Tibial nerve (tissue), 4 donors: Measurements from ENCODE around the gene SLC23A2.
"Not testable (repeated sequence)": the region's sequence is repeated elsewhere in the genome, so short reads cannot be mapped to it uniquely, and the experiment has no call there.

Source experiments
- EP300 ChIP-seq, 2 donors: sonication (generic); formaldehyde crosslinking; IDR thresholded peaks; one replicate each; pipeline ENCODE4 v1.6.1; 2017; ENCODE audit warnings: antibody characterized with exemption in 2 of 2, mild to moderate bottlenecking in 1 of 2
- TF ChIP-seq, protein P1 (sequence below), 5 experiments: fragments of 200-600 bp in 3 of 5; fragments of 450-650 bp in 2 of 5; sonication (generic) in 3 of 5; IDR thresholded peaks; one replicate each; pipeline ENCODE4 v1.5.1; 2016 to 2019; ENCODE audit warnings: antibody characterized with exemption in 5 of 5, mild to moderate bottlenecking in 3 of 5, moderate library complexity in 2 of 5

GRCh38 chr20:5035518-5035917 lies 34.2 kb upstream of the SLC23A2 start:
- TF ChIP-seq EP300 (IDR thresholded peaks at IDR 0.05), result not testable (repeated sequence)
- TF ChIP-seq, protein P1, sequence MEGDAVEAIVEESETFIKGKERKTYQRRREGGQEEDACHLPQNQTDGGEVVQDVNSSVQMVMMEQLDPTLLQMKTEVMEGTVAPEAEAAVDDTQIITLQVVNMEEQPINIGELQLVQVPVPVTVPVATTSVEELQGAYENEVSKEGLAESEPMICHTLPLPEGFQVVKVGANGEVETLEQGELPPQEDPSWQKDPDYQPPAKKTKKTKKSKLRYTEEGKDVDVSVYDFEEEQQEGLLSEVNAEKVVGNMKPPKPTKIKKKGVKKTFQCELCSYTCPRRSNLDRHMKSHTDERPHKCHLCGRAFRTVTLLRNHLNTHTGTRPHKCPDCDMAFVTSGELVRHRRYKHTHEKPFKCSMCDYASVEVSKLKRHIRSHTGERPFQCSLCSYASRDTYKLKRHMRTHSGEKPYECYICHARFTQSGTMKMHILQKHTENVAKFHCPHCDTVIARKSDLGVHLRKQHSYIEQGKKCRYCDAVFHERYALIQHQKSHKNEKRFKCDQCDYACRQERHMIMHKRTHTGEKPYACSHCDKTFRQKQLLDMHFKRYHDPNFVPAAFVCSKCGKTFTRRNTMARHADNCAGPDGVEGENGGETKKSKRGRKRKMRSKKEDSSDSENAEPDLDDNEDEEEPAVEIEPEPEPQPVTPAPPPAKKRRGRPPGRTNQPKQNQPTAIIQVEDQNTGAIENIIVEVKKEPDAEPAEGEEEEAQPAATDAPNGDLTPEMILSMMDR (IDR thresholded peaks at IDR 0.05), result not testable (repeated sequence)
